ENCODE data around the gene CCDC9B.

- TF ChIP-seq CTCF (IDR thresholded peaks at IDR 0.05; ENCODE audit: insufficient read depth, low read length) (no peak), REST (IDR thresholded peaks at IDR 0.05; ENCODE audit: insufficient replicate concordance, low read depth) (no peak), POLR2AphosphoS5 (IDR thresholded peaks at IDR 0.05; ENCODE audit: low read depth) (no peak), SPI1 (IDR thresholded peaks at IDR 0.05; ENCODE audit: borderline replicate concordance, low read depth) (no peak)
Measured at GRCh38 chr15:40327457-40327856, 13.3 kb downstream of the CCDC9B start.

Measured in HL-60 (cell line).